ENCODE results near the gene IL19.
"Not testable (repeated sequence)": the region's sequence is repeated elsewhere in the genome, so short reads cannot be mapped to it uniquely, and the experiment has no call there.

Gene IL19

GRCh38 chr1:206778031-206778430, 7.5 kb downstream of the IL19 start:
- DNase-seq, result no peak

- DNase-seq, result not testable (repeated sequence)
Measured at GRCh38 chr1:206778911-206779310, 8.3 kb downstream of the IL19 start.

GRCh38 chr1:206779638-206780037, 9.1 kb downstream of the IL19 start:
- no peak for DNase-seq

GRCh38 chr1:206782448-206782847, 11.9 kb downstream of the IL19 start:
- no peak for DNase-seq

- no peak for DNase-seq
Measured at GRCh38 chr1:206783506-206783905, 12.9 kb downstream of the IL19 start.

GRCh38 chr1:206784471-206784903, 13.9 kb downstream of the IL19 start:
- DNase-seq, result peak; percentile 65

GRCh38 chr1:206785182-206785765, 14.7 kb downstream of the IL19 start:
- no peak for DNase-seq

GRCh38 chr1:206786212-206786886, 15.8 kb downstream of the IL19 start:
- DNase-seq, result no peak

- DNase-seq, result no peak
Measured at GRCh38 chr1:206787891-206788290, 17.3 kb downstream of the IL19 start.

GRCh38 chr1:206788487-206789050, 18.0 kb downstream of the IL19 start:
- DNase-seq, result no peak

- DNase-seq, result no peak
Measured at GRCh38 chr1:206790502-206791250, 20.1 kb downstream of the IL19 start.

GRCh38 chr1:206792939-206793607, 22.5 kb downstream of the IL19 start:
- DNase-seq, result no peak

GRCh38 chr1:206793620-206794019, 23.0 kb downstream of the IL19 start:
- no peak for DNase-seq

GRCh38 chr1:206794294-206794908, 23.8 kb downstream of the IL19 start:
- DNase-seq, result peak; percentile 32

GRCh38 chr1:206796116-206796515, 25.5 kb downstream of the IL19 start:
- no peak for DNase-seq

- DNase-seq, result no peak
Measured at GRCh38 chr1:206796981-206797402, 26.4 kb downstream of the IL19 start.

- DNase-seq, result peak; percentile 45
Measured at GRCh38 chr1:206797534-206798383, 27.2 kb downstream of the IL19 start.

GRCh38 chr1:206798384-206798996, 27.9 kb downstream of the IL19 start:
- no peak for DNase-seq

GRCh38 chr1:206799311-206799710, 28.7 kb downstream of the IL19 start:
- DNase-seq, result no peak

- no peak for DNase-seq
Measured at GRCh38 chr1:206800411-206800810, 29.8 kb downstream of the IL19 start.

GRCh38 chr1:206800891-206801290, 30.3 kb downstream of the IL19 start:
- no peak for DNase-seq
